K562 (cell line): ENCODE data around the gene TEX35. TPM values are rescaled to one million over a fixed set of nuclear protein-coding genes. Genes with fewer than 3 reads are reported as not detected.

Source experiments
- ATAC-seq: fragments of 200-7000 bp; cut with Tn5 transposase; 3 replicates; pipeline ENCODE4 v1.9.1; 2020; ENCODE audit warnings: moderate library complexity
- BruUV-seq: library from RNA; stranded (reverse); fragments of 400-500 nt; replicated peaks from 2 replicates; lab custom pipeline; 2021; lab: Mats Ljungman, UMichigan
- CTCF ChIA-PET: fragments of 300-600 bp; formaldehyde crosslinking; extraction: SDS; loops from one replicate; lab custom pipeline; 2021; ENCODE audit warnings: low intra/inter-chr PET ratio; lab: Yijun Ruan, JAX
- POLR2A ChIA-PET: fragments of 300-600, 350-650 bp; sonication (Branson Sonifier 250); formaldehyde crosslinking; extraction: SDS; loops from one replicate; lab custom pipeline; 2021; ENCODE audit warnings: antibody characterized with exemption, inconsistent platforms; lab: Yijun Ruan, JAX
- DNase-seq, 4 experiments: peaks; one replicate each; pipeline versions ENCODE4 v3.0.0 to v3.0.0-alpha.2; 2011 to 2018; ENCODE audit warnings: low spot score in 3 of 4, mixed read lengths in 3 of 4; ENCODE audit errors: extremely low read depth in 1 of 4
- FAIRE-seq: peaks from 2 replicates; lab custom pipeline; 2011; peaks lifted over from hg19 to GRCh38; lab: Jason Lieb, UNC
- H2AFZ ChIP-seq: 2 replicates; pipeline ENCODE4 v1.6.0; 2011; ENCODE audit warnings: low read depth, low read length, control low read depth, inconsistent platforms
- H3K27ac ChIP-seq: fragments of 200-600 bp; 3 replicates; pipeline ENCODE4 v1.8.0; 2011; ENCODE audit warnings: low read depth, mild to moderate bottlenecking, control low read depth, inconsistent platforms, low read length, moderate library complexity, mixed read lengths; ENCODE audit errors: extremely low read depth
- H3K27me3 ChIP-seq, 2 experiments: fragments of 300-600 bp in 1 of 2; 2 replicates in 1 of 2; 3 replicates in 1 of 2; pipeline versions ENCODE4 v1.6.0 to v1.8.0; 2011; ENCODE audit warnings: inconsistent platforms in 2 of 2, low read length in 2 of 2, mild to moderate bottlenecking in 1 of 2, mixed read lengths in 1 of 2, moderate library complexity in 1 of 2; ENCODE audit not compliant: control insufficient read depth in 2 of 2, insufficient read depth in 2 of 2
- H3K36me3 ChIP-seq: fragments of 300-600 bp; 3 replicates; pipeline ENCODE4 v1.8.0; 2011; ENCODE audit warnings: mild to moderate bottlenecking, low read length, inconsistent platforms; ENCODE audit not compliant: control insufficient read depth, insufficient read depth
- H3K4me1 ChIP-seq, 2 experiments: fragments of 200-600 bp in 1 of 2; replicated peaks in 1 of 2; 2 replicates in 1 of 2; 3 replicates in 1 of 2; pipeline versions ENCODE4 v1.5.1 to v1.8.0; 2011; ENCODE audit warnings: inconsistent platforms in 2 of 2, low read length in 2 of 2, mild to moderate bottlenecking in 1 of 2, mixed read lengths in 1 of 2, moderate library complexity in 1 of 2; ENCODE audit not compliant: control insufficient read depth in 2 of 2, insufficient read depth in 2 of 2
- H3K4me2 ChIP-seq: 2 replicates; pipeline ENCODE4 v1.6.1; 2011; ENCODE audit warnings: low read length, control low read depth, inconsistent platforms, mixed read lengths; ENCODE audit not compliant: insufficient read depth
- H3K4me3 ChIP-seq: fragments of 200-600 bp; sonication (generic), shearing (Covaris generic); 2 replicates; pipeline ENCODE4 v1.5.1; 2016; ENCODE audit warnings: control low read depth, inconsistent platforms
- H3K79me2 ChIP-seq: fragments of 200-600 bp; 3 replicates; pipeline ENCODE4 v1.8.0; 2011; ENCODE audit warnings: low read length, inconsistent platforms; ENCODE audit not compliant: control insufficient read depth, insufficient read depth
- H3K9ac ChIP-seq, 2 experiments: 2 replicates each; pipeline versions ENCODE4 v1.6.0 to v1.6.1; 2011; ENCODE audit warnings: low read depth in 2 of 2, low read length in 2 of 2, control low read depth in 1 of 2, inconsistent platforms in 1 of 2, mild to moderate bottlenecking in 1 of 2, mixed read lengths in 1 of 2; ENCODE audit not compliant: insufficient read depth in 1 of 2
- H3K9me1 ChIP-seq: one replicate; pipeline ENCODE4 v1.6.0; 2011; ENCODE audit warnings: inconsistent platforms, mild to moderate bottlenecking, low read length, moderate library complexity; ENCODE audit not compliant: control insufficient read depth, insufficient read depth
- H3K9me3 ChIP-seq: replicated peaks from 2 replicates; pipeline ENCODE4 v1.5.1; 2011; ENCODE audit warnings: low read depth, low read length, inconsistent platforms; ENCODE audit not compliant: control insufficient read depth, insufficient read depth
- H4K20me1 ChIP-seq: replicated peaks from 2 replicates; pipeline ENCODE4 v1.6.1; 2011; ENCODE audit warnings: low read length, inconsistent platforms, mixed read lengths; ENCODE audit not compliant: control insufficient read depth, insufficient read depth
- BDP1 ChIP-seq: IDR thresholded peaks from 3 replicates; pipeline ENCODE4 v1.6.1; 2011; ENCODE audit not compliant: insufficient read length, insufficient read depth
- KLF13 ChIP-seq: fragments of 450-650 bp; IDR thresholded peaks from 2 replicates; pipeline ENCODE4 v1.6.1; 2016; ENCODE audit warnings: missing genetic modification characterization, low read depth, mild to moderate bottlenecking, missing compliant biosample characterization, moderate library complexity, borderline replicate concordance
- MTA3 ChIP-seq: fragments of 450-650 bp; formaldehyde crosslinking; IDR thresholded peaks from 2 replicates; pipeline ENCODE4 v1.6.1; 2017; ENCODE audit warnings: mild to moderate bottlenecking, borderline replicate concordance
- PML ChIP-seq: IDR thresholded peaks from 2 replicates; pipeline ENCODE4 v1.6.1; 2012; ENCODE audit warnings: low read length, inconsistent platforms
- SAFB ChIP-seq: fragments of 200-400 bp; formaldehyde crosslinking; IDR thresholded peaks from 2 replicates; pipeline ENCODE4 v1.6.1; 2017; ENCODE audit warnings: low read depth, low read length, borderline replicate concordance
- TAF15 ChIP-seq: fragments of 200-400 bp; formaldehyde crosslinking; IDR thresholded peaks from 2 replicates; pipeline ENCODE4 v1.6.1; 2017; ENCODE audit warnings: mild to moderate bottlenecking, low read depth, low read length, moderate library complexity
- ZNF277 ChIP-seq: fragments of 250-450 bp; sonication (Bioruptor Pico); IDR thresholded peaks from 2 replicates; pipeline ENCODE4 v1.8.0; 2022; ENCODE audit warnings: inconsistent platforms, mild to moderate bottlenecking, moderate library complexity, borderline replicate concordance
- ZNF511 ChIP-seq: sonication (generic); formaldehyde crosslinking; IDR thresholded peaks from 2 replicates; pipeline ENCODE4 v1.8.0; 2022; ENCODE audit warnings: mild to moderate bottlenecking, missing genetic modification reagents
- ZNF518B ChIP-seq: fragments of 250-450 bp; sonication (Bioruptor Pico); IDR thresholded peaks from 2 replicates; pipeline ENCODE4 v1.5.0; 2021; ENCODE audit warnings: mild to moderate bottlenecking, moderate library complexity
- WGBS: fragments of 100-300 bp; shearing (Covaris generic); methylation state at CpG from one replicate; pipeline ENCODE4 v1.1.6; 2016; ENCODE audit warnings: low coverage, mixed read lengths; ENCODE audit not compliant: insufficient coverage; ENCODE audit errors: missing lambda C conversion rate; 5-methylcytosine and 5-hydroxymethylcytosine counted together
- in situ Hi-C: fragments of 300-500 bp; cut with MboI; formaldehyde crosslinking; loops from 4 replicates; pipeline ENCODE4 v1.15.0; 2018; ENCODE audit warnings: inconsistent platforms, mixed read lengths
- intact Hi-C: fragments of 100-400 bp; cut with micrococcal nuclease; formaldehyde crosslinking; loops from 2 replicates; pipeline ENCODE4 v1.14.2; 2022
- polyA plus RNA-seq, 8 experiments: library from polyadenylated mRNA; depleted of rRNA in 4 of 8; stranded (reverse) in 5 of 8; unstranded in 3 of 8; fragments of >200 nt; fragmentation: Nextera tagmentation in 2 of 8; fragmentation: Illumina TruSeq in 1 of 8; extraction: Ambion mirVana in 2 of 8; extraction: Trizol in 1 of 8; gene quantifications; 2 replicates each; pipeline versions ENCODE4 v1.2.1 to v1.2.3, GENCODE V29; 2011 to 2014; ENCODE audit warnings: inconsistent platforms in 1 of 8, missing spikeins in 1 of 8
- total RNA-seq, 7 experiments: library from RNA; depleted of rRNA in 6 of 7; stranded (reverse); fragments of >200 nt in 6 of 7; fragmentation: Illumina TruSeq in 2 of 7; extraction: Trizol in 2 of 7; gene quantifications; 2 replicates each; pipeline versions ENCODE4 v1.2.1 to v1.2.3, GENCODE V29; 2011 to 2021; ENCODE audit warnings: low replicate concordance in 1 of 7

Gene TEX35
- total and polyA plus RNA-seq, 9 of the 15 experiments (the other 6 are each of a cell fraction or from before 2014, with no cell fraction given), result not detected

- Histone ChIP-seq H3K27ac (no peak overlapping the region), H4K20me1 (no peaks in the 10 kb centered on the region)
- no peak for DNase-seq
- TF ChIP-seq PML (no peak), MTA3 (no peak), ZNF511 (CRISPR knock-in tag) (no peak), BDP1 (no peak), ZNF277 (CRISPR knock-in tag) (no peak), ZNF518B (CRISPR knock-in tag) (no peak), TAF15 (no peak), KLF13 (tag) (no peak), SAFB (no peak)
- TF ChIP-seq, all 486 proteins: peak for 0
- Histone ChIP-seq H3K9me3 (no peaks in the 10 kb centered on the region), H3K9ac (no peak overlapping the region), H3K9me1 (no peaks in the 10 kb centered on the region), H3K4me2 (no peak overlapping the region), H3K4me1 (no peaks in the 10 kb centered on the region), H3K79me2 (no peaks in the 10 kb centered on the region), H3K36me3 (no peaks in the 10 kb centered on the region), H3K4me3 (no peak overlapping the region), H3K27me3 (peaks cover 2 to 13% of the 10 kb centered on the region in 2 experiments; a peak in 2 of 5 replicates), H2AFZ (no peak overlapping the region)
- ChIA-PET CTCF (no interaction called here), POLR2A (no interaction called here)
- in situ Hi-C loops (no loop called here), intact Hi-C loops (no loop called here)
- WGBS, result 2% methylated on average over 7 of the region's 7 CpGs
- FAIRE-seq (no peak), ATAC-seq (no peak)
- no TSS peak for BruUV-seq
Measured at GRCh38 chr1:178563099-178563820, 50.4 kb downstream of the TEX35 start.
